RWPE1 (cell line): Measurements from ENCODE around the gene LZTS2.
A peak's percentile ranks its signal among the peaks of the same experiment; 100 is the strongest.

Experiments
- CTCF ChIA-PET: fragments of 350-600 bp; sonication (Branson Sonifier 250); formaldehyde crosslinking; extraction: SDS; loops from one replicate; lab custom pipeline; 2021; lab: Yijun Ruan, JAX
- POLR2A ChIA-PET: fragments of 400-600 bp; formaldehyde crosslinking; extraction: SDS; loops from one replicate; lab custom pipeline; 2020; ENCODE audit warnings: antibody characterized with exemption; ENCODE audit not compliant: low non-redundant PET; lab: Yijun Ruan, JAX
- DNase-seq: peaks from one replicate; pipeline ENCODE4 v3.0.0; 2012; ENCODE audit warnings: low spot score
- H3K27ac ChIP-seq: fragments of 450-650 bp; 2 replicates; pipeline ENCODE4 v1.5.1; 2017
- CTCF ChIP-seq: fragments of 450-650 bp; conservative IDR thresholded peaks from 2 replicates; pipeline ENCODE4 v1.5.1; 2017; ENCODE audit warnings: low read depth, mild to moderate bottlenecking

LZTS2 gene

DNA sequence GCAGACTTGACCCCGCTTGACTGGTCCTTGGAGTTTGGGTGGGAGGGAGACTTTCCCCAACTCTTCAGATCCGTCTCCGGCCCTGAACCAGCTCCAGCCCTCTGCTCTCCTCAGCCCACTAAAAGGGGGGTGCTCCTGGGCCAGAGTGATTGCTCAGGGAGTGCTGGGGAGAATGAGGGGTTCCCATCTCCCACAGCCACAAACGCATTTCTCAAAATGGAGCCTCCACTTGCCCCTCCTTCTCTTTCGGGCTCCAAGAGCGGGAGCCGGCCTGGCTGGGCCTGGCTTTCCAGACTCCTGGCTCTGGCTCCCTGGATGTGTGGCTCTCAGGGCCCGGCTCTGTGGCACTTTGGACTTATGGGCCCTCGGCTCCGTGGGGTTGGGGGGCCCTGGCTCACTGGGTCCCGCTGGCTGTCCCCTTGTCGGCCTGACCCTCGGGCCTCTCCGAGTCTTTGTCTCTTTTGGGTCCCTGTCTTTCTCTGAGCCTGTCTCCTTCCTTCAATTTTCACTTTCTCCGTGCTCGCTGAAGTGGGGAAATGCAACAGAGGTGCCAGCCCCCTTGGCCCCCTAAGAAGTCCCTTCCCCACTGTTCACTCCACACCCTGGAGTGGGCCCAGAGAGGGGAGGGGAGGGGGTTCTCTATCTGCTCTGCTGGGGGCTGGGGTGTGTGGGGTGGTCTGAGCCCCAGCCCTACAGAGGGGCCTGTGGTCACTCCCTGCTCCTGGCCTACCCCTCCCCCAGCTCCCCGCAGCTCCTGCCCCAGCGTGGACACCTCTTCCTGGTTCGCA lies 713 bp downstream of the LZTS2 start:
- ChIA-PET CTCF (interaction anchor here (0.6 to 5.2 kb wide), 7 partner anchors 11 to 70 kb away, joined by 3 to 24 read pairs (median 6); partner anchors contain the start of genes MRPL43 and TWNK), POLR2A (no interaction called here)
- no peak for DNase-seq
- peak overlapping the region; percentile 99 for H3K27ac ChIP-seq
- TF ChIP-seq CTCF: no peak

GRCh38 chr10:101000915-101001658 lies 1.5 kb downstream of the LZTS2 start:
- CTCF ChIA-PET: interaction anchor here (0.6 to 5.2 kb wide), 2 partner anchors 11 to 13 kb away, joined by 3 to 24 read pairs; no protein-coding TSS in a partner anchor
- no peak for TF ChIP-seq CTCF
- POLR2A ChIA-PET: interaction anchor here (0.9 kb wide), 1 partner anchor 11 kb away, joined by 3 read pairs; no protein-coding TSS in a partner anchor
- DNase-seq: no peak
- H3K27ac ChIP-seq: peak overlapping the region; percentile 99

DNA sequence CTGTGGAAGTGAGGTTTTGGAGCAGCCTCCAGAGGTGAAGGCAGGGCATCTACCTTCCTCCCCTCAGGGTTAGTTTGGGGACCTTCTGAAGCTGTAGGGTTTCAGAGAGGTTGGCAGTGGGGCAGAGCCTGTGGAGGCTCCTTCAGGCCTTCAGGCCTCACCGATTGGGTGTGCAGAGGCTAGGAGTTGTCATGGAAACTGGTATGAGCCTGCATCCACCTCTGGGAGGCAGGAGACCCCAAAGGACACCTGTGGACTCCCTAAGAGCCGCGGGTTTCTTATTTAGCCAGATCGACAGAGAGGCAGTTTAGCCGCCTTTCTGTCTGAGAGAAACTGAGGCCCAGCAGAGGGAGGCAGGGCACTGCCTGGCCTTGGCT lies 2.0 kb downstream of the LZTS2 start:
- POLR2A ChIA-PET: interaction anchor here (0.9 kb wide), 1 partner anchor 10 kb away, joined by 3 read pairs; no protein-coding TSS in a partner anchor

GRCh38 chr10:101002456-101002855 lies 2.8 kb downstream of the LZTS2 start:
- CTCF ChIA-PET: interaction anchor here (0.6 to 5.2 kb wide), 4 partner anchors 9 to 574 kb away, joined by 3 to 24 read pairs (median 6); no protein-coding TSS in a partner anchor
- H3K27ac ChIP-seq: peak overlapping the region; percentile 99

More for the DNA sequence above, 2.0 kb downstream of the LZTS2 start:
- peak overlapping the region; percentile 99 for H3K27ac ChIP-seq
- no peak for TF ChIP-seq CTCF
- DNase-seq: no peak
- CTCF ChIA-PET: interaction anchor here (0.6 to 5.2 kb wide), 2 partner anchors 12 to 575 kb away, joined by 3 to 24 read pairs; no protein-coding TSS in a partner anchor

GRCh38 chr10:101003639-101004206 lies 4.1 kb downstream of the LZTS2 start:
- TF ChIP-seq CTCF: no peak
- peak overlapping the region; percentile 23 for H3K27ac ChIP-seq
- ChIA-PET CTCF (interaction anchor here (0.6 to 5.2 kb wide), 6 partner anchors 8 to 104 kb away, joined by 4 to 24 read pairs (median 8); no protein-coding TSS in a partner anchor), POLR2A (no interaction called here)
- no peak for DNase-seq

More at GRCh38 chr10:101002456-101002855, 2.8 kb downstream of the LZTS2 start:
- DNase-seq: no peak
- no peak for TF ChIP-seq CTCF
- POLR2A ChIA-PET: interaction anchor here (1.1 kb wide), 1 partner anchor 10 kb away, joined by 8 read pairs; no protein-coding TSS in a partner anchor
